ENCODE measurements around the gene UBL4A.

GRCh38 chrX:154439841-154440240 lies 46.6 kb downstream of the UBL4A start:
- no peak for TF ChIP-seq ZNF841 (CRISPR knock-in tag; IDR thresholded peaks at IDR 0.05; ENCODE audit: borderline replicate concordance)
- no peak for TF ChIP-seq POLR2A (IDR thresholded peaks at IDR 0.05; ENCODE audit: insufficient read depth in 1 of 2, low read depth in 2 of 2, low read length in 2 of 2)
- no peak for TF ChIP-seq ZBTB7A (CRISPR knock-in tag; IDR thresholded peaks at IDR 0.05)
- no peak for TF ChIP-seq ZNF639 (CRISPR knock-in tag; conservative IDR thresholded peaks at IDR 0.05)
- no peak for TF ChIP-seq ELF3 (CRISPR knock-in tag; IDR thresholded peaks at IDR 0.05)
